ENCODE measurements around the gene TDRD12. TPM values are rescaled to one million over a fixed set of nuclear protein-coding genes. Genes with fewer than 3 reads are reported as not detected.

TDRD12 gene
- total and polyA plus RNA-seq, 4 donors, result under 0.01 to 0.23 (median 0.02) TPM; not detected in 1

DNA sequence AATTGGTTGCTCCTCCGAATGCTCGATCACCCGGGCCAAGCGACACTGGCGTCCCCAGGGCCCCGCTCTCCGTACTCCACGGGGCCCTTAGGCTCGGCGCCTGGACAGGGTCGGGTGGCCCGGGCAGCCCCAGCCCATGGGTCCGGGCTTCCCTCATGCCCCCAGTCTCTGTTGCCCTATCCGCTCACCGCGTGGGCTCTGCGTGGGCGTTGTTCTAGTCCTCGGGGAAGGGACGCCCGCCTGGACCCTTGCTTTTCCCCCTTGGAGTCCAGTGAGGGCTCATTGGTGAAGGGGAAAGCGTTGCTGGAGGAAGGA is 1.3 kb downstream of the TDRD12 start:
- TF ChIP-seq FOXA1 (IDR thresholded peaks at IDR 0.05) (no peak), EGR1 (IDR thresholded peaks at IDR 0.05; ENCODE audit: low read depth in 2 of 2) (no peak), GABPA (IDR thresholded peaks at IDR 0.05 in 1 of 2, conservative IDR thresholded peaks at IDR 0.05 in 1 of 2) (no peak), MAX (IDR thresholded peaks at IDR 0.05) (no peak), CTCF (IDR thresholded peaks at IDR 0.05; ENCODE audit: low read depth, low read length, missing input control) (no peak), YY1 (IDR thresholded peaks at IDR 0.05) (no peak), RAD21 (IDR thresholded peaks at IDR 0.05) (no peak), SP1 (IDR thresholded peaks at IDR 0.05) (no peak), NR2F2 (IDR thresholded peaks at IDR 0.05) (no peak), FOXA2 (IDR thresholded peaks at IDR 0.05) (no peak), HNF4A (conservative IDR thresholded peaks at IDR 0.05) (no peak), HNF4G (IDR thresholded peaks at IDR 0.05) (no peak), RXRA (IDR thresholded peaks at IDR 0.05) (no peak)
- TF ChIP-seq, protein P1, sequence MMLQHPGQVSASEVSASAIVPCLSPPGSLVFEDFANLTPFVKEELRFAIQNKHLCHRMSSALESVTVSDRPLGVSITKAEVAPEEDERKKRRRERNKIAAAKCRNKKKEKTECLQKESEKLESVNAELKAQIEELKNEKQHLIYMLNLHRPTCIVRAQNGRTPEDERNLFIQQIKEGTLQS (IDR thresholded peaks at IDR 0.05), result no peak
- TF ChIP-seq, protein P2, sequence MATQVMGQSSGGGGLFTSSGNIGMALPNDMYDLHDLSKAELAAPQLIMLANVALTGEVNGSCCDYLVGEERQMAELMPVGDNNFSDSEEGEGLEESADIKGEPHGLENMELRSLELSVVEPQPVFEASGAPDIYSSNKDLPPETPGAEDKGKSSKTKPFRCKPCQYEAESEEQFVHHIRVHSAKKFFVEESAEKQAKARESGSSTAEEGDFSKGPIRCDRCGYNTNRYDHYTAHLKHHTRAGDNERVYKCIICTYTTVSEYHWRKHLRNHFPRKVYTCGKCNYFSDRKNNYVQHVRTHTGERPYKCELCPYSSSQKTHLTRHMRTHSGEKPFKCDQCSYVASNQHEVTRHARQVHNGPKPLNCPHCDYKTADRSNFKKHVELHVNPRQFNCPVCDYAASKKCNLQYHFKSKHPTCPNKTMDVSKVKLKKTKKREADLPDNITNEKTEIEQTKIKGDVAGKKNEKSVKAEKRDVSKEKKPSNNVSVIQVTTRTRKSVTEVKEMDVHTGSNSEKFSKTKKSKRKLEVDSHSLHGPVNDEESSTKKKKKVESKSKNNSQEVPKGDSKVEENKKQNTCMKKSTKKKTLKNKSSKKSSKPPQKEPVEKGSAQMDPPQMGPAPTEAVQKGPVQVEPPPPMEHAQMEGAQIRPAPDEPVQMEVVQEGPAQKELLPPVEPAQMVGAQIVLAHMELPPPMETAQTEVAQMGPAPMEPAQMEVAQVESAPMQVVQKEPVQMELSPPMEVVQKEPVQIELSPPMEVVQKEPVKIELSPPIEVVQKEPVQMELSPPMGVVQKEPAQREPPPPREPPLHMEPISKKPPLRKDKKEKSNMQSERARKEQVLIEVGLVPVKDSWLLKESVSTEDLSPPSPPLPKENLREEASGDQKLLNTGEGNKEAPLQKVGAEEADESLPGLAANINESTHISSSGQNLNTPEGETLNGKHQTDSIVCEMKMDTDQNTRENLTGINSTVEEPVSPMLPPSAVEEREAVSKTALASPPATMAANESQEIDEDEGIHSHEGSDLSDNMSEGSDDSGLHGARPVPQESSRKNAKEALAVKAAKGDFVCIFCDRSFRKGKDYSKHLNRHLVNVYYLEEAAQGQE (IDR thresholded peaks at IDR 0.05), result no peak
- DNase-seq (ENCODE audit: low spot score), result no peak
- WGBS, result 97% methylated on average over 22 of the region's 22 CpGs

GRCh38 chr19:32735936-32736335 is 16.4 kb downstream of the TDRD12 start:
- no peak for DNase-seq (ENCODE audit: low spot score)
- Histone ChIP-seq H3K9ac (ENCODE audit: low read depth in 1 of 2, low read length in 2 of 2) (no peak overlapping the region), H3K27me3 (ENCODE audit: control insufficient read depth in 4 of 4, insufficient read depth in 4 of 4, low read length in 3 of 4) (peaks cover 0 to 4% (median 0%) of the 10 kb centered on the region in 4 donors), H3K27ac (ENCODE audit: low read depth in 1 of 2, low read length in 2 of 2) (no peak overlapping the region), H3K9me3 (ENCODE audit: control insufficient read depth in 4 of 4, low read length in 3 of 4) (no peaks in the 10 kb centered on the region), H3K4me1 (ENCODE audit: control insufficient read depth in 4 of 4, insufficient read depth in 4 of 4, low read length in 3 of 4) (no peaks in the 10 kb centered on the region), H3K4me3 (ENCODE audit: low read depth in 1 of 3, low read length in 3 of 3) (no peak overlapping the region), H3K36me3 (ENCODE audit: control insufficient read depth in 4 of 4, insufficient read depth in 3 of 4, low read depth in 1 of 4, low read length in 3 of 4) (no peaks in the 10 kb centered on the region)
- TF ChIP-seq GABPA (IDR thresholded peaks at IDR 0.05 in 1 of 2, conservative IDR thresholded peaks at IDR 0.05 in 1 of 2) (no peak), MAX (IDR thresholded peaks at IDR 0.05) (no peak), FOXA1 (IDR thresholded peaks at IDR 0.05) (no peak), YY1 (IDR thresholded peaks at IDR 0.05) (no peak), CTCF (IDR thresholded peaks at IDR 0.05; ENCODE audit: low read depth, low read length, missing input control) (no peak), FOXA2 (IDR thresholded peaks at IDR 0.05) (no peak), TAF1 (conservative IDR thresholded peaks at IDR 0.05) (no peak), NR2F2 (IDR thresholded peaks at IDR 0.05) (no peak), JUND (IDR thresholded peaks at IDR 0.05) (no peak)
- TF ChIP-seq, protein P3, sequence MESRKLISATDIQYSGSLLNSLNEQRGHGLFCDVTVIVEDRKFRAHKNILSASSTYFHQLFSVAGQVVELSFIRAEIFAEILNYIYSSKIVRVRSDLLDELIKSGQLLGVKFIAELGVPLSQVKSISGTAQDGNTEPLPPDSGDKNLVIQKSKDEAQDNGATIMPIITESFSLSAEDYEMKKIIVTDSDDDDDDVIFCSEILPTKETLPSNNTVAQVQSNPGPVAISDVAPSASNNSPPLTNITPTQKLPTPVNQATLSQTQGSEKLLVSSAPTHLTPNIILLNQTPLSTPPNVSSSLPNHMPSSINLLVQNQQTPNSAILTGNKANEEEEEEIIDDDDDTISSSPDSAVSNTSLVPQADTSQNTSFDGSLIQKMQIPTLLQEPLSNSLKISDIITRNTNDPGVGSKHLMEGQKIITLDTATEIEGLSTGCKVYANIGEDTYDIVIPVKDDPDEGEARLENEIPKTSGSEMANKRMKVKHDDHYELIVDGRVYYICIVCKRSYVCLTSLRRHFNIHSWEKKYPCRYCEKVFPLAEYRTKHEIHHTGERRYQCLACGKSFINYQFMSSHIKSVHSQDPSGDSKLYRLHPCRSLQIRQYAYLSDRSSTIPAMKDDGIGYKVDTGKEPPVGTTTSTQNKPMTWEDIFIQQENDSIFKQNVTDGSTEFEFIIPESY (IDR thresholded peaks at IDR 0.05), result no peak
- WGBS, result 86% methylated on average over 4 of the region's 4 CpGs

More for the DNA sequence above, 1.3 kb downstream of the TDRD12 start:
- Histone ChIP-seq H3K27me3 (ENCODE audit: control insufficient read depth in 4 of 4, insufficient read depth in 4 of 4, low read length in 3 of 4) (no peaks in the 10 kb centered on the region), H3K9ac (ENCODE audit: low read depth in 1 of 2, low read length in 2 of 2) (no peak overlapping the region), H3K9me3 (ENCODE audit: control insufficient read depth in 4 of 4, low read length in 3 of 4) (no peaks in the 10 kb centered on the region), H3K4me3 (ENCODE audit: low read depth in 1 of 3, low read length in 3 of 3) (no peak overlapping the region), H3K4me1 (ENCODE audit: control insufficient read depth in 4 of 4, insufficient read depth in 4 of 4, low read length in 3 of 4) (no peaks in the 10 kb centered on the region), H3K36me3 (ENCODE audit: control insufficient read depth in 4 of 4, insufficient read depth in 3 of 4, low read depth in 1 of 4, low read length in 3 of 4) (no peaks in the 10 kb centered on the region), H3K27ac (ENCODE audit: low read depth in 1 of 2, low read length in 2 of 2) (no peak overlapping the region)

Measured in liver (tissue), 9 donors.